ENCODE data around the gene ZNRF3. TPM values are rescaled to one million over a fixed set of nuclear protein-coding genes. Genes with fewer than 3 reads are reported as not detected.
"Not testable (repeated sequence)": the region's sequence is repeated elsewhere in the genome, so short reads cannot be mapped to it uniquely, and the experiment has no call there.

The ZNRF3 gene
- total RNA-seq, 1 donor from 2014 or later = 7.7 TPM

DNA sequence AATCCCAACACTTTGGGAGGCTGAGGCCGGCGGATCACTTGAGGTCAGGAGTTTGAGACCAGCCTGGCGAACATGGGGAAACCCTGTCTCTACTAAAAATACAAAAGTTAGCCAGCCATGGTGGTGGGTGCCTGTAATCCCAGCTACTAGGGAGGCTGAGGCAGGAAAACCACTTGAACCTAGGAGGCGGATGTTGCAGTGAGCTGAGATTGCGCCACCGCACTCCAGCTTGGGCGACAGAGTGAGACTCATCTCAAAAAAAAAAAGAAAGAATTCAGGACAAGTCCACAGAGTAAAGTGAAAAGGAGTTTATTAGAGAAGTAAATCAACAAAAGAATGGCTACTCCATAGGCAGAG lies 200.2 kb downstream of the ZNRF3 start:
- not testable (repeated sequence) for DNase-seq (ENCODE audit: low spot score)

DNA sequence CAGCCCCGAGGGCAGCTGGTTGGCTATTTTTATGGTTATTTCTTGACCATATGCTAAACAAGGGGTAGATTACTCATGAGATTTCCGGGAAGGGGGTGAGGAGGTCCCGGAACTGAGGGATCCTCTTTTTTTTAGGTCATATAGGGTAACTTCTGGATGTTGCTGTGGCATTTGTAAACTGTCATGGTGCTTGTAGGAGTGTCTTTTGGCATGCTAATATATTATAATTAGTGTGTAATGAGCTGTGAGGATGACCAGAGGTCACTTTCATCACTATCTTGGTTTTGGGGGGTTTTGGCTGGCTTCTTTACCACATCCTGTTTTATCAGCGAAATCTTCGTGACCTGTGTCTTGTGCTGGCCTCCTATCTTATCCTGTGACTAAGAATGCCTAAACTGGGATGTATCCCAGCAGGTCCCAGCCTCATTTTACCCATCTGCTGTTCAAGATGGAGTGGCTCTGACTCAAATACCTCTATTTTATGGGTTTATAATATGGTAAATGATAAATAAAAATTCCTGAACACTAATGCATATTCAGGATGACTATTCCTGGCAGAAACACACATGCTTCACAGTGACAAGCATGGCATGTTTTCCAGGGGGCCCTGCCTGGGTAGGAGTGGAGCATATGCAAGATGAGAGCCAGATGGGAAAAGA lies 200.7 kb downstream of the ZNRF3 start:
- DNase-seq (ENCODE audit: low spot score) = no peak

DNA sequence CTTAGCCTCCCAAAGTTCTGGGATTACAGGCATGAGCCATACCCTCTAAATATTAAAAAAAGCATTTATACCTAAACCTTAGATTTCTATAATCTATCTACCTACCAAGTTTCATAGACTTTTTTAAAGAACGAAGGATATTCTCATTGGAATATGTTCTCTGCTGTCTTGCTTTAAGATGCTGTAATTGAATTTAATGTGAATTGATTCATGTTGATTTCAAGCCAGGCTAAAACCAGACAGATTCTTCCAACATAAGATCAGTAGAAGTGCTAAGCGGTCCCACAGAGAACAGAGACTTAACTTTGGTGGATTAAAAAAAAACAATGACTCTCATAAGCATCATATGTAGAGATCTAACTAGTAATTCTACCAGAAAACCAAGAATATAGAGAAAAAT lies 203.6 kb downstream of the ZNRF3 start:
- no peak for DNase-seq (ENCODE audit: low spot score)

GRCh38 chr22:29088809-29089208 lies 205.4 kb downstream of the ZNRF3 start:
- no peak for DNase-seq (ENCODE audit: low spot score)

DNA sequence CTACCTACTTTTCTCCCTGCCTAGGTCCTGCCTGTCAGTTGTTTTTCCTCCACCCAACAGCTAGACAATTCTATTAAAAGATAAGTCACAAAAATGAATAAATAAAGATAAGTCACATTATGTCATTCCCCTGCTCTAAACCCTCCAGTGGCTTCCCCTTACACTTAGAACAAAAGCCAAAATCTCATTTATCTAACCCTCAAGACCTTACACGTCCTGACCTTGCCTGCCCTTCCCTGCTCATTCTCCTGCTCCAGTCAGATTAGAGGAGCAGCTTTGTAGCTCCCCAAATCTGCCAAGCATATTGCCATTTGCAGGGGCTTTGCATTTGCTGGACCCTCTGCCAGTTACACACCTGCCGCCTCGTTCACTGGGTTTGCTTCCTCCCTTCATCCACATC lies 206.1 kb downstream of the ZNRF3 start:
- DNase-seq (ENCODE audit: low spot score) = no peak

DNA sequence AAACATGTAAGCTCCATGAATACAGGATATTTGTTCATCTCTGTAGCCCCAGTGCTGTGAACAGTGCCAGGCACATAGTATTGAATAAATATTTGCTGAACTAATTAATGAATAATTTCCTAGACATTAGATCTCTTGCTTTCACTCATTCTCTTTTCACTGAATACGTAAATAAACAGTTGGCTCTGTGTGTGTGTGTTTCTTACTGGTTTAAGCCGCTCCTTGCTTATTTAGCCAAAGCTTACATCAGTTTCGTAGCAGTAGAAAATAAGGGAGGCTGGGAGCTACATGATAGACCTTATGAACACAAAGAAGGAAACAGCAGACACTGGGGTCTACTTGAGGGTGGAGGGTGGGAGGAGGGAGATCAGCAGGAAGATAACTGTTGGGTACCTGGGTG lies 206.7 kb downstream of the ZNRF3 start:
- no peak for DNase-seq (ENCODE audit: low spot score)

GRCh38 chr22:29092243-29092642 lies 208.9 kb downstream of the ZNRF3 start:
- DNase-seq (ENCODE audit: low spot score) = no peak

DNA sequence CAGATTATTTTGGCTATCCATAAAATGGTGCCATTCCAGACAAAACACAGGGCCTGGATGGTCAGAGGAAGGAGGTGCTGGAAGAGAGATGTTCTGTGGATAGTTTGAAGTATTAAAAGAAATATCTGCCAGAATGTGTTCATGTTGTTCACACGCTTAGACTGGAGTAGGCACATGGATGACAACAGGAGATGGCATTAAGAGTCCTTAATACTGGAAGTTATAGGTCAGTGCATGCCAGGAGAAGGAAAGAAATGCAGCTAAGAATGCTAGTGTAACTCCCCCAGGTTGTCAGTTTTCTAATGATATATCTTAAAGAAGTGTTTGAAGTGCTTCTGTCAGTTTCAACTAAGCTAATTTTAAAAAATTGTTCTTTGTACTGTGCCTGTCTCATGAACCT lies 209.7 kb downstream of the ZNRF3 start:
- DNase-seq (ENCODE audit: low spot score) = no peak

DNA sequence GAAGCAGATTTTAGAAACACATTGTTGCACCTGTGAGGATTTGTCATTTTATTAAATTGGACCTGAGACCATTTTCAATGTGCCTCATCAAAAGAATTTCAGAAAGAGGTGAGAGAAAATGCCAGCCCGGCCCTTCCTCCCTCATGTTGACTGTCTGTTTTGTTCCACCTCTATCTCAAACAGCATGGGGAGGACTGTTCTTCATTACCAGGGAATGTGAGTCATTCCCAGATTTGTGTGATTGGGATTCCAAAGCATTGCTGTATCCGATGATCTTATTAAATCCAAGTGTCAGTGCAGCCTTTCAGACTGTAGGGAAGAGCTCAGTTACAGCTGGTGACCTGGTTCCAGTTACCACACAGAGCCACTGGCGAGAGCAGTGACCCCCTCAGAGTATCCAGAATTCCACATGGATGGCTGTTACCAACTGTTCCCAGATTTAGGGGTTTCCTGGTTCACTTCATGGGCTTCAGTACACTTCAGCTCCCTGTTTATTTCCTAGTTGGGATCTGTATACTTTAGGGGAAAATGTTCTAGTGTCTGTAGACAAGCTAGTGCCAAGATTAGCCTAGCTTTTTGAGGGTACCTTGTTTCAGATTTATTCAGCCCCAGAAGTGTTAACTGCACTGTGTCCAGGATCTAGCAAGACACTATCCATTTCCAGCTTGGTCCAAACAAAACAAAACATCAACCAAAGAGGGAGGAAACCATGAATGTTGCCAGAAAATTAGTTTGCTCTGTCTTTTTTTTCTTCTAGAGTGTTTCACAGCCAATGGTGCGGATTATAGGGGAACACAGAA lies 210.3 kb downstream of the ZNRF3 start:
- DNase-seq (ENCODE audit: low spot score) = peak; percentile 25

- no peak for DNase-seq (ENCODE audit: low spot score)
Observed at GRCh38 chr22:29095459-29095858, 212.1 kb downstream of the ZNRF3 start.

- peak; percentile 42 for DNase-seq (ENCODE audit: low spot score)
Observed at GRCh38 chr22:29096736-29097669, 213.6 kb downstream of the ZNRF3 start.

GRCh38 chr22:29098296-29098695 lies 214.9 kb downstream of the ZNRF3 start:
- no peak for DNase-seq (ENCODE audit: low spot score)

DNA sequence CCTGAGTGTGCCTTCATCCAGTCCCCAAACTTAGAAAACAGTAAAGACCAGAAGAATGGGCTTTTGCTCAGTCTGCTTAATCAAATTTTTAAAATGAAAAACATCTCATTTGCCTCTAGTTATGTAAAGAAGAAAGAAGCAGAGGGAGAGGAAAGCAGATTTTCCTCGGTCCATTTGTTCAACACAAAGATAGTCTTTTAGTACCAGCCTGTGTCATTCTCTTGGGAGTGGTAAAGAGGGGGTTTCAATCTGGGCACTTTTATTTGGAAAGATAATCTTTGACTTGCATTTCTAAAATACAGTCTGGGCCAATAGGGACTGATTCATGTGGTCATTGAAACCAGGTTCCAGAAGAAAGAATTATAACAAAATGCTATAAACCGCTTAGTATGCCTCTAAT lies 218.9 kb downstream of the ZNRF3 start:
- DNase-seq (ENCODE audit: low spot score) = no peak

GRCh38 chr22:29103121-29103520 lies 219.7 kb downstream of the ZNRF3 start:
- no peak for DNase-seq (ENCODE audit: low spot score)

- peak; percentile 28 for DNase-seq (ENCODE audit: low spot score)
Observed at GRCh38 chr22:29105468-29105867, 222.1 kb downstream of the ZNRF3 start.

DNA sequence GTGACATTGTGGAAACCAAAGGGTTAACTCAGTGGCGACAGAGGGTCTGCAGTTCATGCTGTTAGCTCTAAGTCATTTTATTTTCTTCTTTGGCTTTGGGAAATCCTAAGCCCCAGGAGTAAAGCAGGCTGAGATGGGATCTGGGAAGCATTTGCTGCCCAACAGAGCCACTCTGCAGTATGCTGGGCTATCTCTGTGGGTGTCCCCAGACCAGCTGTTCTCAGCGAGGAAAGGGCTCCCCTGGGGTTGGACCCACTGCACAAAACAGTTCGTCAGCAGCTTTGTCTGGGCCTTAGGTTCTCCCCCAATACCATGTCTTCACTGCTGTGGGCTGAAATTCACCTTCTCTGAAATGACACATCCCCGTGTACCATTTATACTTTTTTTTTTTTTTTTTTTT lies 223.5 kb downstream of the ZNRF3 start:
- DNase-seq (ENCODE audit: low spot score) = peak; percentile 18

Other genes with a start within 250 kb of the ZNRF3 start
- 88.8 TPM for gene TTC28, start 203.7 kb upstream of the ZNRF3 start, total RNA-seq (ENCODE audit: insufficient read depth, low replicate concordance)
- gene CHEK2, start 141.8 kb upstream of the ZNRF3 start, total RNA-seq (ENCODE audit: insufficient read depth, low replicate concordance) = 92.2 TPM
- gene HSCB, start 141.5 kb upstream of the ZNRF3 start, total RNA-seq (ENCODE audit: insufficient read depth, low replicate concordance) = 10.8 TPM
- 33.2 TPM for gene CCDC117, start 110.9 kb upstream of the ZNRF3 start, total RNA-seq (ENCODE audit: insufficient read depth, low replicate concordance)
- gene XBP1, start 83.0 kb upstream of the ZNRF3 start, total RNA-seq (ENCODE audit: insufficient read depth, low replicate concordance) = 264 TPM
- not detected for gene C22orf31, start 178.3 kb downstream of the ZNRF3 start, total RNA-seq (ENCODE audit: insufficient read depth, low replicate concordance)
- gene KREMEN1, start 189.5 kb downstream of the ZNRF3 start, total RNA-seq (ENCODE audit: insufficient read depth, low replicate concordance) = 14.0 TPM

All from umbilical cord (tissue), 2 donors.